Skin of body (tissue), 2 donors: ENCODE results near the gene HMCN2. TPM values are rescaled to one million over a fixed set of nuclear protein-coding genes. Genes with fewer than 3 reads are reported as not detected.
A peak's percentile ranks its signal among the peaks of the same experiment; 100 is the strongest.

Experiments used
- DNase-seq: peaks from one replicate; lab custom pipeline; 2025; lab: John Stamatoyannopoulos, UW
- total RNA-seq: library from RNA; depleted of rRNA; stranded (reverse); fragments of >200 nt; gene quantifications from one replicate; pipeline ENCODE4 v1.2.3, GENCODE V29; 2014

The HMCN2 gene
- total RNA-seq, 1 donor from 2014 or later: 20.7 TPM

DNA sequence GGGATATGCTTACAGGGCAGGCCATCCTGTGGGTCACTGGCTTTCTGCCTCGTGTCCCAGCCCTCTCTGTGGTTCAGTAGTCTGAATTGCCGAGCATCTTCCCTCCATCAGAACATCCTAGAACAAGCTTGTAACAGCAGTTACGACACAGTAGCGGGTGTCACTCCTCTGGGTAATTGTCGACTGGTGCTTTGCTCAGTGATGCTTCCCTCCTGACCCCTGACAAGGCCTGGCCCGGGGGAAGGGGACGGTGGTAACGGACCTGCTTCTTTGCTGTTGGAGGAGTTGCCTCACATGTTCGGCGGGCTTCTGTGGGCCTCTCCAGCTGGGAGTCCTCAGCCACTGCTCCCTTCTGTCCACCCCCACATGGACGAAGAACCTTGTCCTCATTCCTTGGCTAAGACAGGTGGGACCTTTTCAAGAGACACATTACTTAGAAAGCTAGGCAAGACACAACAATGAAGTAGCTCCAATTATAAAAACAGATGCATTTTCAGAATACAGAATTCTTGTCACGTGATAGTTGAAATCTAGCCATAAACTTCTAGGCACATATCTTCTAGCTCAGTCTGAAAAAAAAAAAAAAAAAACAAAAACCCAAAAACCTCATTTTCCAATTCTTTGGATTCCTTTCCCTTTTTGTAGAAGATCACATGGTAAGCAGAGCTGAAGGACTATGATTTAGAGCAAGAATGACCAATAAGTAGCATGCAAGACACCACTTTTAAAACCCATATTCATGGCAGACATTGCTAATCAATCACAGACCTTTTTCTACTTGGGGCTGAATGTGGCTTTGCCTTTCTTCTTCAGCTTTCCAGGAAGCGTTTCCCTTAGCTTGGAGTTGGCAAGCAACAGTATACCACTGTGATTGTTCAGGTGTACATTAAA, 25.0 kb downstream of the HMCN2 start:
- DNase-seq: peak; percentile 80

- DNase-seq: no peak
These were observed 25.9 kb downstream of the HMCN2 start for GRCh38 chr9:130291474-130291873.

GRCh38 chr9:130292106-130292505, 26.5 kb downstream of the HMCN2 start:
- DNase-seq: no peak

- DNase-seq: no peak
These were observed 29.1 kb downstream of the HMCN2 start for GRCh38 chr9:130294664-130295063.

DNA sequence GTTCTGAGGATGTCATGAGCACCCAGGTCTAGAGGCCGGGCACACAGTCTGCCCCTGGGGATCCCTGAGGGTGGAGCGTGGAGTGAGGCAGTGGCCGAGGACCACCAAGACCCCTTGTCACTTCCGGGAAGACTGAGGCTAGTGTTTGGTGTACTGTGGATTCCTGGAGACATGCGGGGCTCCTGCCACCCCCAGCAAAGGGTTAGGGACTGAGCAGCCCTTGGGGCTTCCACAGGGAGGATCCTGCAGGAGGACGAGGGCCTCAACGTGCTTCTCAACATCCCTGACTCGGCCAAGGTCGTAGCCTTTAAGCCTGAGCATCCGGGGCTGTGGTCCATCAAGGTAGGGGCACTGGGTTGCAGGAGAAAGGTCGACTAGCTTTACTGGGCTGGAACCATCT, 29.9 kb downstream of the HMCN2 start:
- no peak for DNase-seq

DNA sequence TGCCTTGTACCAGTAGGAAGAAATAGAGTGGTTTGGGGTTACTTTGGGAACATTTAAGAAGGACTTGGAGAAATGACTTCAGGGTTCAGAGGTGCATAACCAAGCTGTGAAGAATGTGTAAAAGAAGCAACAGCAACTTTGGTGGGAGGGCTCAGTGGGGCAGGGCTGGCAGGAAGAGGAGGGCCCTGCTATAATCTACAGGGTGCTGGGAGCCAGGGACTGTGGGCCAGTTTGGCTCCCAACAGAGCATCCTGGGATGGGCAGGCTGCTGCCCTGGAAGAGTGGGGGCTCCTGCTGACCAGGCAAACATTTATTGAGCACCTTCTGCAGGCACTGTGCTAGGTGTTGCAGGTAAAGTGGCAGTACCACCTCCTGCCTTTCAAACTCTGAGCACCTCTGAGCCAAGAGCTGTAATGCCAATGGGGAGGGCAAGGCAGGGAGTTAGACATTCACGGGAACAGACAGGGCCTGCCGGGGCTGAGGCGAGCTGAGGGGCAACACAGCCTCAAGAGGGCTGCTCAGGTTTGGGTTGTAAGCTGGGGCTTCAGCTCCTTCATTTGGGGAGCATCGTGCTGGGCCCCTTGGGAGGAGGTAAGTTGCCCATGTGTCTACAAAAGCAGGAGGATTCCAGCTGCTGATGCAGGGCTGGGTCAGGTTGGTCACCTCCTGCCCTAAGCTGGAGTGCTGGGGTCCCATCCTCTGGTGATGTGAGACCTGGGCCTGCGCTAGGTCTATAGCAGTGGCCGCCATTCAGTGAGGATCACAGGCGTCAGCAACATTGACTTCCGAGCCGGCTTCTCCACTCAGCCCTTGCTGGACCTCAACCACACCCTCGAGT, 30.6 kb downstream of the HMCN2 start:
- DNase-seq: no peak

DNA sequence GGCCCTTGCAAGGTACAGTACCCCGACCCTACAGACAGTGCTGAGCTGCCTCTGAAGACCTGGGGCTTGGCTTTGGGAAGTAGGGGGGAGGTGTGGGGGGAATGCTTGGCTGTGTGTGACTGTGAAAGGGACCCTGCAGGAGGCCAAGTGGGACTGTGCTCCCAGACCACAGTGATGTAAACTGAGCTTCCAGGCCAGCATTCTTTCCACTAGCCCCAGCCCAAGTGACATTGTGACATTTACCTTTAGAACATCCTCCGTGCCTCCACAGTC, 31.2 kb downstream of the HMCN2 start:
- no peak for DNase-seq

DNA sequence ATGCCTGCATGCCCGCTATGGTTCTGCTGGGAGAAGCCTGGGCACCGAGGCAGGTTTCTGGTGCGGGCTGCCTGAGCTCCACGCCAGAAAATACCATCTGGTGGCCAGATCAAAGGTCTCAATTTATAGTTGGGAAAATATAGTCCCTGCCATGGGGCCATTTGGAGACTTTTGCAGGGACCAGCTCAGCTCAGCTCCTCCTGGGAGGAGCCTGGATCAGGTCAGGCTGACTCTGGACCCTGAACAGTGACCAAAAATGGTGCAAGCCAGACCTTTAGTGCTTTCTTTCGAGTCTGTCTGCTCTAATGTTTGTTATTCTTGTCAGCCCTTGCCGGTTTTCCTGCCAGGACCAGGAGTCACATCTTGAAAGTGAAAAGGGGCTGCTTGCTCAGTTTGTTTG, 31.8 kb downstream of the HMCN2 start:
- no peak for DNase-seq

DNA sequence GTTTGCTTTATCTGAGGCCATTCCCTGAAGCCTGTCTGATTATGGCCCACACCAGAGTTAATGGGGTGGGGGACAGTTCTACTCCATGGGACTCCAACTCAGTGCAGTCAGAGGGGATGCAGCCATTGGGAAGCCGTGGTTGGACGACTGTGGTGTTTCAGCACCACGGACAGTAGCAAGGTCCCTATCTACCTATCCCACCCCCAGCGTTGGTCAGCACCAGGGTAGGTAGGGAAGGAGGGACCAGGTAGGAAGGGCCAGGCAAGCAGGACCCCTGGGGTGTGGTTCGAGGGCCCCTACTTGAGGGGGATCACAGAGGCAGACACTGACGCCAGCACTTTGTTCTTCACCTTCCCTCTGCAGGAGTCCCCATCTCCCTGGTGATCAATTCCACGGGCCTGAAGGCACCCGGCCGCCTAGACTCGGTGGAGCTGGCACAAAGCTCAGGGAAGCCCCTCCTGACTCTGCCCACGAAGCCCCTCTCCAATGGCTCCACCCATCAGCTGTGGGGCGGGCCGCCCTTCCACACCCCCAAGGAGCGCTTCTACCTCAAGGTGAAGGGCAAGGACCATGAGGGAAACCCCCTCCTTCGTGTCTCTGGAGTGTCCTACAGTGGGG, 33.2 kb downstream of the HMCN2 start:
- no peak for DNase-seq

GRCh38 chr9:130299785-130300615, 34.4 kb downstream of the HMCN2 start:
- DNase-seq: no peak

DNA sequence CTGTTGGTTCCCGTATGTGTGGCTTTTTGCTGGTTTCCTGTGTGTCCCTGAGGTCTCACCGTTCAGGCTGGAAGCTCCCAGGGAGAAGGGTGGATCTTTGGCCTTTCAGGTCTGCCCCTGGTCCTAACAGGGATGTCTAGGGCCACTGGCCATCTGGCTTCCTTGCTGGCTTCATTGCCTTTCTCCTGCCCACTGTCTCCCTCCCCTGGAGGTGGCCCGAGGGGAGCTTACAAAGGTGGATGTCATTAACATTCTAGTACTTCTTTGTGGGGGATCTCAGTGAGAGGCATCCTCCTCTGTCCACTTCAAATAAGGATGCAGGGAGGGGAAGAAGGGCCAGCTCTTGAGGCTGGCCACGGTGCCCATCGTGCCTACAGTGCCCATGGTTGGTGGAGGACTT, 35.2 kb downstream of the HMCN2 start:
- DNase-seq: no peak

DNA sequence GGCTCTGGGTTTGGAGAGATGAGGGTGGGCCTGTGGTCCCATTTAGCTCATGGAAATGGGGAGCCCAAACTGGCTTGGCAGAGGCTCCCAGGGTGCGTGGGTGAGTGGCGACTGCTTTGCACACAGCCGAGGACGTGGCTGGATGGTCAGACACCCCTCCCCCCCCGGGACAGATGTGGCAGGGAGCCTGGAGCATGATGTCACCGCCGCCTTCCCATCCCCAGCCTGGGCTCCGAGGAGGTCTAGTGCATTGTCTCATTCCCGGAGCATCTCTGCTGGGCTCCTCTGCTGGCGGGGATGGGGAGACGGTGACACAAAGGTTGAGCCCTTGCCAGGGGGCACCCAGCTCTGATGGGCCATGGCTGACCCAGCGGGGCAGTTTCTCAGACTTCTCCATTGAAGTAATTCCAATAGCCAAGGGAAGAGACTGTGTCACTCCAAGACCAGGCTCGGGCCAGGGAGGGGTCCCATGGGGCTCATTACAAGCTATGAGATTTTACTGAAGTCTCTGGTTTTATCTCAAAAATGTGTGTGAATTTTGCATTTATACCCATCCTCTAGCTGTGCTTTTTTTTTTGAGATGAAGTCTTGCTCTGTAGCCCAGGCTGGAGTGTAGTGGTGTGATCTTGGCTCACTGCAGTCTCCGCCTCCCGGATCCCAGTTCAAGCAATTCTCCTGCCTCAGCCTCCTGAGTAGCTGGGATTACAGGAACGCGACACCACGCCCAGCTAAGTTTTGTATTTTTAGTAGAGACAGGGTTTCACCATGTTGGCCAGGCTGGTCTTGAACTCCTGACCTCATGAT, 36.1 kb downstream of the HMCN2 start:
- peak; percentile 44 for DNase-seq

GRCh38 chr9:130302785-130303612, 37.4 kb downstream of the HMCN2 start:
- no peak for DNase-seq

GRCh38 chr9:130303613-130304055, 38.1 kb downstream of the HMCN2 start:
- DNase-seq: no peak

DNA sequence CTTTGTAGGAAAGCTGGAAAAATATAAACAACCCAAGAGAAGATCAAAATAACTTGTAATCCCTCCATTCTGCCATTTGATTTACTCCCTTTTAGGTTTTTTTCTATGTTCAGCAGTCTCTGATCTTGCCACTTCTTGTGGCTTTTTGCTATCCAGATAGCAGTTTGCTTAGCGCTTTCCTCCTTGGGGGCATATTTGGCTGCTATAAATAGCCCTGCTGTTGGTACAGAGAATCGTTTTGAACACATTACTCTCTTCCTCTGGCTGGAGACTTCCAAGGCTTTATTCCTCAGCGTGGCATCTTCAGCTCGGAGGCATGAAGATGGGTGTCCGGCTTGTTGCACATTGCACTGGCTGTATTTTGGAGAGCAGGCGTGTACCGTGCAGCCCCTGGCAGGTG, 38.6 kb downstream of the HMCN2 start:
- DNase-seq: peak; percentile 30

- no peak for DNase-seq
These were observed 39.1 kb downstream of the HMCN2 start for GRCh38 chr9:130304643-130305042.

DNA sequence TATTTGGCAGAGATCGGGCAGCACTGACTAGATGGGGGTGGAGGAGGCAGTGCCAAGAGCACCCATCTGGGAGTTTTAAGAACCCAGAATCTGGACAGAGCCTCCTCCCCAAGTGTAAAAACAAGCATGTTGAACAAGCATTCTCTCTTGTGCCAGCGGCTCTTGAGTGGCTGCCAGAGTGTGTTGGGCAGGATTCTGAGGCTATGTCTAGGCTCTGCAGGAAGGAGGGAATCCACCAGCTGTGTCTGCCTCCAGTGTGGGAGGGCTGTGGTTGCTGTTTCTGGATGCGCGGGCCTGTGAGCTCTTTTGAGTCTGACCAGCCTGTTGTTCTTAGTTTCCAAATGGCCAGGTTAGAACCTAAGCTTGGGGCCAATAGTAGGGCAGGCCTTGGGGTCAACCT, 39.8 kb downstream of the HMCN2 start:
- no peak for DNase-seq

DNA sequence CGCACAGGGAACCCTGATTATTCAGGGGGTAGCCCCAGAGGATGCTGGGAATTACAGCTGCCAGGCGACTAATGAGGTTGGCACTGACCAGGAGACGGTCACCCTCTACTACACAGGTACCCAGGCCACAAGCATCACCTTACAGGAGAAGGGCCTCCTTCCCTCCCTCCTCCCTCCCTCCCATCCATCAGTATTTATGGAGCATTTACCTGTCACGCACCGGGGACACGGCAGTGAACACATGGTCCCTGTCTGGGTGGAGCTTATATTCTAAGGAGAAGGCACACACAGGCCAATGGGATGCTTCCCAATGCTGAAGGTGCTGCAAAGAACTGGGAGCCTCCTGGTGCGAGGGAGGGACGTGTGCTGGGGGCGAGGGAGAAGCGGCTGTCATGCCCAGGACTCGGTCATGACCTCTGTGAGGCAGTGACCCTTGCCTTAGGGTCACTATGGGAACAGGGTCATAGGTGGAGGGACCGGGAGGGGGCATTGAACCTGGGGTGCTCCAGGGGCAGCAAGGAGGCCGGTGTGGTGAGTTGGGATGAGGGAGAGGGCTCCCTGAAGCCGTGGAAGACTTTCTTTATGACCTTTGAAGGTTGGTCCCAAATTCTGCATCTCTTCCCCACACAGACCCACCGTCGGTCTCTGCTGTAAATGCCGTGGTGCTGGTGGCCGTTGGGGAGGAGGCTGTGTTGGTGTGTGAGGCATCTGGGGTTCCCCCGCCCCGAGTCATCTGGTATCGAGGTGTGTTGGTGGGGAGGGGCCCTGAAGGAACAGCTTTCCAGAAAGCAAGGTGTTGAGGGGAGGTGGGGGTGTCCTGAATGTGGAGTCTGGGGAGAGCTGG, 41.5 kb downstream of the HMCN2 start:
- DNase-seq: no peak

DNA sequence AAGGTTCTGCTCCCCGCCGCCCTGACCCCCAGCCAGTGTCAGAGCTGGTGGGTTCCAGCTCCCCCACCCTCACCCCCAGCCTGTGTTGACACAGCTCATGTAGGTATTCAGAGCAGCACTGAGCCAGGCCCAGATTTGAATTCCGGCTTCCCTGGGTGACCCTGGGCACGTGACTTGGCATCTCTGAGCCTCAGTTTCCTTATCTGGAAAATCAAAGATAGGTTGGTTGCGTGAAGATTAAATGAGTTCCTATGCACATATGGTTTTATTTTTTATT, 42.0 kb downstream of the HMCN2 start:
- no peak for DNase-seq
